ENCODE data around the gene MOSMO. TPM values are rescaled to one million over a fixed set of nuclear protein-coding genes. Genes with fewer than 3 reads are reported as not detected.
"Not testable (repeated sequence)": the region's sequence is repeated elsewhere in the genome, so short reads cannot be mapped to it uniquely, and the experiment has no call there.

MOSMO gene
- total RNA-seq, 2 experiments from 2014 or later, result 8.7 to 9.3 TPM

DNA sequence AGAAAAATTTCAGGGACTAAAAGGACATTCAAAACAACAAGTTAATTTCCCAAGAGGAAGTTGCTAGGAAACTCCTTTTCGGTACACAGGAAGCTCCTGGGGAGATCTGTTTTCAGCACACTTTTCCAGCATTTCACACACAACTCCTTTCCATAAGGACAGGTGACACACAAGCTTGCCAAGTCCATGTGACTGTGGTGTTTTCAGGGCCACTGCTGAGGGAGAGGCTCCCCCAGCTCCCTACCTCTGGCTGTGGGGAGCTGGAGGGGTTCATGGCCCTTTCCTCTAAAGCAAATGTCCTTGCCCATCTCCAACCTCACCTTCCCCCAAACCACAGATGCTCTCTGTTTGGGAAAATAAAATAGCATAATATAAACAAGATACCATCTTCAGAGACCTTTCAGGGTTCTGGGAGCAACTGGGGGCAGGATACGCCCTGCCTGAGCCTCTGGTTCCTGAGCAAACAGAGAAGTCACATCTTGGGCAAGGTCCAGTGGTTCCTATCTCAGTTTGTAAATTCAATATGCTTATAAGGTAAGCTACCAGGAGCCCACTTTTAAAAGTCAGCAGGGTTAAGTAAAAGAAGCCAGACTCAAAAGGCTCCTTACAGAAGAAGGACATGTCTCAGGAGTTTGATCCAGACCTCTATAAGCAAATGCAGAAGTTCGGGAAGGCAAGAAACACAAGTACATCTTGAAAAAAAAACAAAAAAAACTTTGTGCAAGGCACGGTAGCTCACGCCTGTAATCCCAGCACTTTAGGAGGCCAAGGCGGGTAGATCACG is 10.0 kb upstream of the MOSMO start:
- ChIA-PET CTCF (interaction anchor here (0.7 to 3.5 kb wide), 7 partner anchors 8 to 191 kb away, joined by 3 to 30 read pairs (median 3); no protein-coding TSS in a partner anchor), POLR2A (no interaction called here)

- POLR2A ChIA-PET, result no interaction called here
- CTCF ChIA-PET, result interaction anchor here (0.7 to 2.0 kb wide), 12 partner anchors 11 to 299 kb away, joined by 3 to 21 read pairs (median 4); no protein-coding TSS in a partner anchor
Observed at GRCh38 chr16:22001591-22001990, 6.3 kb upstream of the MOSMO start.

- POLR2A ChIA-PET, result interaction anchor here (0.7 kb wide), 1 partner anchor 51 kb away, joined by 4 read pairs; no protein-coding TSS in a partner anchor
- CTCF ChIA-PET, result interaction anchor here (0.7 to 2.0 kb wide), 12 partner anchors 10 to 298 kb away, joined by 3 to 21 read pairs (median 4); no protein-coding TSS in a partner anchor
Observed at GRCh38 chr16:22002047-22002446, 5.9 kb upstream of the MOSMO start.

- CTCF ChIA-PET, result interaction anchor here (0.7 kb wide), 1 partner anchor 61 kb away, joined by 4 read pairs; no protein-coding TSS in a partner anchor
- POLR2A ChIA-PET, result no interaction called here
Observed at GRCh38 chr16:22003195-22003594, 4.7 kb upstream of the MOSMO start.

GRCh38 chr16:22004341-22004740 is 3.6 kb upstream of the MOSMO start:
- CTCF ChIA-PET, result interaction anchor here (2.1 to 9.1 kb wide), 2 partner anchors 74 to 184 kb away, joined by 9 to 61 read pairs; no protein-coding TSS in a partner anchor
- POLR2A ChIA-PET, result interaction anchor here (0.6 kb wide), 1 partner anchor 368 kb away, joined by 3 read pairs; no protein-coding TSS in a partner anchor

- ChIA-PET CTCF (interaction anchor here (0.6 to 9.1 kb wide), 3 partner anchors 72 to 183 kb away, joined by 3 to 61 read pairs (median 9); no protein-coding TSS in a partner anchor), POLR2A (no interaction called here)
Observed at GRCh38 chr16:22005746-22006145, 2.2 kb upstream of the MOSMO start.

DNA sequence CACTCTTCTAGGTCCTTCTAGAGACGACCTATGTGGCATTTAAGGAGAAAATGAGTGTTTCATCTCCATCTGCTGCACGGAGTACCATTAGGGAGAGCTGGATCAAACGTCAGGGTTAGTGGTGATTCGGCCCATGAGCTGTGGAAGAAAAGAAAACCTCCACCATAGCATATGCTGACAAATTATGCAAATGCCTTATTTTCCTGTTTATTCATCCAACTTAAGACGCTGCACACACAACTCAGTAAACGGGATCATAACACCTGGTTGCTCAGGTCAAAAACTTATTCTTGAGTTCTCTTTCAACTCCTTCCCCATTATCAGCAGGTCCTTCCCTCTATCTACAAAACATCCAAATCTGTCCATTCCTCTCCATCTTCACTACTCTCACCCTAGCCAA is 1.3 kb upstream of the MOSMO start:
- ChIA-PET CTCF (interaction anchor here (1.4 to 9.1 kb wide), 3 partner anchors 71 to 182 kb away, joined by 4 to 61 read pairs (median 14); no protein-coding TSS in a partner anchor), POLR2A (no interaction called here)

DNA sequence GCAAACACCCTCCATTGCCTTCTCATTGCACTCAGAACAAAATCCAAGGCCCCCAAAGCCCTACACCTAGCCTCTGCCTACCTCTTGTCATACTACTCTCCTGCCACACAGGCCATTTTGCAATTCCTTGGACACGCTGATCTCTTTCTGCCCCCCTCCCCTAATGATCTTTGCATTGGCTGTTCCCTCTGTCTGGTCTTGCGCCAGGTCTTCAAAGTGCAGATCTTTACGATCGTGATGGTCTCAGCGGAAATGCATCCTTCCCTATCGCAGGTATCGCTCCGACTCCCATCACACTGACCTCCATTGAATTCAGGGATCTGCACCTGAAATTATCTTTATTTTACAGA is 777 bp upstream of the MOSMO start:
- ChIA-PET POLR2A (interaction anchor here (0.7 to 1.3 kb wide), 2 partner anchors 10 to 71 kb away, joined by 4 to 6 read pairs; no protein-coding TSS in a partner anchor), CTCF (interaction anchor here (0.8 to 9.1 kb wide), 5 partner anchors 13 to 182 kb away, joined by 3 to 61 read pairs (median 4); no protein-coding TSS in a partner anchor)

DNA sequence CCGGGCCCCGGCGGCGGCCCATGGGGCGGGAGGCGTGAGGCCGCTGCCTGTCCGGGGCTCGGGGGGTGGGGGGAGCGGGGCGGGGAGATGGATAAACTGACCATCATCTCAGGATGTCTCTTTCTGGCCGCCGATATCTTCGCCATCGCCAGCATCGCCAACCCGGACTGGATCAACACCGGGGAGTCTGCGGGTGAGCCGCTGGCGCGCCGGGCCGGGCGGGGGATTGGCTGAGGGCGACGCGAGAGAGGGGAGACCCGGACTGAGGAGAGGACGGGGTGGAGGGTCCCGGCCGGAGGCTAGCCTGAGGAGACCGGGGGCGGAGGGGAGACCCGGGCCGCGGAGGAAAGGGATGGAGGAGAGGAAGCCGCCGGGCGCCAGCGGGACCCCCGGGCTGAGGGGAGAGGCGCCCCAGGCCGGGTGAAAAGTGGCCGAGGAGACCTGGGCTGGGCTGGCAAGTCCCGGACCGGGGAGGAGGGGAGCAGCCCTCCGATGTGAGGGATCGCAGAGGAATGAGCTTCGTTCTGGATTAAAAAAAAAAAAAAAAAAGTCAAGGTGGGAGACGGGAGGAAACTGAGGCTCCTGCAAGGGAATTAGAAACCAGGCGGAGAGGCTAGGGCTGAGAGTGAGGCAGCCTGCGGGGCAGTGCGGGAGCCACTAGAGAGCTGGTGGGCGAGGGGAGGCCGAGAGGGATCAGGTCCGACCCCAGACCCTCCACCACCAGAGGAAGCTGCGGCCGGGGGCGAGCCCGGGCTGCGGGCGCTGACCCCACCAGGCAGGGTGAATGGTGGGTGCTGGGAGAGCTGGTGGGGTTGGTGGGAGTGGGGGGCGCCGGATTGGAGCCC is 526 bp downstream of the MOSMO start:
- CTCF ChIA-PET, result interaction anchor here (0.7 to 9.1 kb wide), 9 partner anchors 8 to 181 kb away, joined by 3 to 61 read pairs (median 4); no protein-coding TSS in a partner anchor
- POLR2A ChIA-PET, result interaction anchor here (0.6 to 1.3 kb wide), 4 partner anchors 8 to 181 kb away, joined by 3 to 6 read pairs (median 4); no protein-coding TSS in a partner anchor

DNA sequence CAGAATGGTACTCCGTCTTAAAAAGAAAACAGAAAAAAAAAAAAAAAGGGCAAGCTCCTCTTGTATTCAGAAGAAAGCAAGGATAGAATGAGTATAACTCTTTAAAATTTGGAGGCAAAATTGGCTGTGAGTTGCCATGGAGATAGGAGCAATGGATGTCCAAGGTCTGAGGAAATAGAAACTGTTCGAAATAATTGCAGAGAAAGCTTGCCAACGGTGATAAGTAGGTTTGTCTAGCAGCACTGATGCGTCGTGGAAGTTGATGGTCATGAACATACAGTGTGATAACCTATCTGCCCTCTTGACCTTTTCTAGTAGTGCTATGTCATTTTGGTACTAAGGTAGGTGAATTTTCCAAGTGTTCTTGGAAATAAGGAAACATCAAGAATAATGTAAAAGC is 3.0 kb downstream of the MOSMO start:
- CTCF ChIA-PET, result interaction anchor here (9.1 kb wide), 1 partner anchor 67 kb away, joined by 61 read pairs; no protein-coding TSS in a partner anchor
- POLR2A ChIA-PET, result no interaction called here

GRCh38 chr16:22012241-22012640 is 4.3 kb downstream of the MOSMO start:
- ChIA-PET CTCF (interaction anchor here (0.6 to 9.1 kb wide), 4 partner anchors 11 to 176 kb away, joined by 3 to 61 read pairs (median 4); no protein-coding TSS in a partner anchor), POLR2A (interaction anchor here (0.6 kb wide), 1 partner anchor 292 kb away, joined by 4 read pairs; no protein-coding TSS in a partner anchor)

DNA sequence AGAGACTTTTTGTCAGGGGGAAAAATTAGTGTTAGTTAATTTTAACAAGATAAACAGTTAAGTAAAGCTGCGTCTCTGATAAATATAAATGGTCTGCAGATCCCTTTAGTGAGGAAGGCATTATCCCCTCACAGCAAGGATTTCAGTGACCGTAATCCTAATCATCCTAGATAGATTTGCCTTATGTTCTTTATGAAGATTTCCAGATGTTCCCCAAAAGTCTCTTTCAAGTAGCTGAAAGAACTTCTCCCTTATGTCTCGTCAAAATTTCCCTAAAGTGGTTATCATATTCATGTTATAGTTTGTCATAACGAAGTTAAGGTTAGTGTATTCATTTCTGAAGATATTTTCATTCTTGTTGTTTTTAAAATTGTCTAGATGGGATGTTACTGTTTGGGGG is 5.6 kb downstream of the MOSMO start:
- ChIA-PET POLR2A (no interaction called here), CTCF (no interaction called here)

DNA sequence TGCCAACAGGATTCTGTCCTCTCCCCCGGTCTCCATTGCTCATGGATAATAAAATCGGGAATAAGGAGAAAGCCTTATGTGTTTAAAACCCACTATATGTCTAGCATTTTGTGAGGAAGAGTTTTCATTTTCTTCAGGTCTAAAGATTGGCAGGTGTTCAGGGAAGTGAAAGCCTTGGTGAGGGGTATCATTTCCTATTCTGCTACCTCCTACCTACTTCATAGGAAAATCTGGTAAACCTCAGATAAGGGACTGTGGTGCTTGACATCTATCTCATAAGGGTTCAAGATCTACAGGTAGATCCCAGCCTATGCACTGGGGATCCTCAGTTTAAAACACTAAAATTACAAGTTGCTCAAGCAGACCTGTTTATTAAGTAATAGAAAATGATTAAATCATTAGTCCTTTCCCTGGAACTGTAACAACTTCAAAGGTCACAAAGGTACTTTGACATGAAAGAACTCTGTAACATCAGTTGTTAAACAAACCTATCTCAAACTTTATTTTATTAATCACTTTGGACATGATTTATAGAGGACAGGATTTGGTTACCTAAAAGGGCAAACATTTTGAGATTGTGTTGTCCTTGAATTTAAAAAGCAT is 6.5 kb downstream of the MOSMO start:
- ChIA-PET CTCF (no interaction called here), POLR2A (no interaction called here)

DNA sequence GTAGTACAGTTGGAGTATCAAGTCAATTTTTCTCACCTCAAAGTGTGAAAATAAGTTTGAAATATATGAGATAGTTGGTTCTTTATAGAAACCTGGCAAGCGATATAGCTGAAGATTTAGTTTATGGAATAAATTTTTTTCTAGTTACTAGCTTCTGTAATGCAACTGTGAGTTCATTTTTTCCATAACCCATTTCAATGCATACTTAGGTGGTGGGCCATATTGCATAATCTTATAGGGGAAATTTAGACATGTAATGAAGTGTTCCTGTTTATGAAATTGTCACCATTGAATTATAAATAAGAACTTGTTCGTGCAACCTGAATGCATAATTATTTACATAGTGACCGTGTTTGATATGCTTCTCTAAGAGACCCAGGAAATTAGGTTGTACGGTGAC is 9.0 kb downstream of the MOSMO start:
- CTCF ChIA-PET, result interaction anchor here (0.9 to 1.6 kb wide), 3 partner anchors 15 to 61 kb away, joined by 3 to 11 read pairs (median 3); no protein-coding TSS in a partner anchor
- POLR2A ChIA-PET, result interaction anchor here (1.5 kb wide), 1 partner anchor 10 kb away, joined by 4 read pairs; no protein-coding TSS in a partner anchor

DNA sequence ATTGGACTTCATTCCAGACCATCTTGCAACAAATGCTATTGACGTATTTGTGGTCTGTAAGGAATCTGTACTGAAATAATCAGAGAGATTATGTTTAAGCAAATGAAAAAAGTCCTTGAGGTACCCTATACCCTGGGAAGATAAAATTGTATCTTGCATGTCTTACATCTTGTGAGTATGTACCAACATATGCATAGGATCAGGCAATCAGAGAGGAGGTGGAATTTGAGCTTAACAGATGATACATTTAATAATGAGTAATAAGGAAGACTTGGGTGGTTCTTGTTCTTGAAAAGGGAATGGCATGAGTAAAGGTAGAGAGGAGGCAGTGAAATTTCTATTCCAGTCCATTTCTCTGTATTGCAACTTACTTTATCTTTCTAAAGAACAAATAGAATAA is 10.6 kb downstream of the MOSMO start:
- ChIA-PET CTCF (interaction anchor here (0.8 kb wide), 1 partner anchor 29 kb away, joined by 3 read pairs; no protein-coding TSS in a partner anchor), POLR2A (no interaction called here)

- ChIA-PET POLR2A (no interaction called here), CTCF (interaction anchor here (0.8 kb wide), 1 partner anchor 15 kb away, joined by 3 read pairs; no protein-coding TSS in a partner anchor)
Observed at GRCh38 chr16:22022151-22022550, 14.2 kb downstream of the MOSMO start.

- POLR2A ChIA-PET, result no interaction called here
Observed at GRCh38 chr16:22023505-22023904, 15.6 kb downstream of the MOSMO start.

DNA sequence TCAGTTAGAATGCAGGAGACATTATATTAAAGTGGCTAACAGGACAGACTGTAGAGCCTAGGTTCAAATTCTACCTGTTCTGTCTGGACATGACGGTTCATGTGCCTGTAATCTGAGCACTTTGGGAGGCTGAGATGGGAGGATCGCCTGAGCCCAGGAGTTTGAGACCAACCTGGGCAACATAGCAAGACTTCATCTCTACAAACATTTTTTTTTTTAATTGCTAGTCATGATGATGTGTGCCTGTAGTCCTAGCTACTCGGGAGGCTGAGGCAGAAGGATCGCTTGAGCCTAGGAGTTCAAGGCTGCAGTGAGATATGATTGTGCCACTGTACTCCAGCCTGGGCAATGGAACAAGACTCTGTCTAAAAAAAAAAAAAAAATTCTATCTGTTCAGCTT is 16.9 kb downstream of the MOSMO start:
- POLR2A ChIA-PET, CTCF ChIA-PET: not testable (repeated sequence)

More at GRCh38 chr16:22023505-22023904, 15.6 kb downstream of the MOSMO start:
- CTCF ChIA-PET, result interaction anchor here (0.9 kb wide), 1 partner anchor 76 kb away, joined by 3 read pairs; no protein-coding TSS in a partner anchor

- ChIA-PET CTCF (interaction anchor here (1.5 kb wide), 1 partner anchor 50 kb away, joined by 6 read pairs; no protein-coding TSS in a partner anchor), POLR2A (interaction anchor here (0.5 kb wide), 1 partner anchor 27 kb away, joined by 4 read pairs; no protein-coding TSS in a partner anchor)
Observed at GRCh38 chr16:22027633-22028032, 19.7 kb downstream of the MOSMO start.

All from activated CD8-positive, alpha-beta memory T cell treated with anti-CD3 and anti-CD28 coated beads for 36 hours (primary cell).